GM19324 (cell line): ENCODE measurements around the gene ZNF668.

Source experiments
- ATAC-seq: cut with Tn5 transposase; IDR thresholded peaks from one replicate; pipeline ENCODE4 v1.9.1; 2021; ENCODE audit warnings: mild to moderate bottlenecking, moderate library complexity; ENCODE audit not compliant: unreplicated experiment, low FRiP score

Gene ZNF668

GRCh38 chr16:31061813-31062440 is 12.1 kb downstream of the ZNF668 start:
- no peak for ATAC-seq

GRCh38 chr16:31061126-31061812 is 12.8 kb downstream of the ZNF668 start:
- no peak for ATAC-seq

- no peak for ATAC-seq
These were observed 18.4 kb downstream of the ZNF668 start for GRCh38 chr16:31055613-31056012.

- no peak for ATAC-seq
These were observed 21.9 kb downstream of the ZNF668 start for GRCh38 chr16:31052114-31052513.

GRCh38 chr16:31050280-31051030 is 23.6 kb downstream of the ZNF668 start:
- no peak for ATAC-seq

- no peak for ATAC-seq
These were observed 30.1 kb downstream of the ZNF668 start for GRCh38 chr16:31043898-31044481.

- no peak for ATAC-seq
These were observed 30.7 kb downstream of the ZNF668 start for GRCh38 chr16:31043352-31043751.

GRCh38 chr16:31042866-31043265 is 31.2 kb downstream of the ZNF668 start:
- ATAC-seq, result no peak

- ATAC-seq, result no peak
These were observed 35.0 kb downstream of the ZNF668 start for GRCh38 chr16:31038993-31039392.

GRCh38 chr16:31036691-31037090 is 37.3 kb downstream of the ZNF668 start:
- ATAC-seq, result no peak

- ATAC-seq, result peak; percentile 28
These were observed 40.1 kb downstream of the ZNF668 start for GRCh38 chr16:31033709-31034492.

- ATAC-seq, result peak; percentile 90
These were observed 41.0 kb downstream of the ZNF668 start, which contains the start of gene STX4 for GRCh38 chr16:31032736-31033708. STX4 (plus strand) TSS chr16:31033558; CDS start chr16:31033806, 248 bp downstream.

GRCh38 chr16:31031276-31031675 is 42.8 kb downstream of the ZNF668 start:
- no peak for ATAC-seq

- no peak for ATAC-seq
These were observed 44.8 kb downstream of the ZNF668 start for GRCh38 chr16:31029272-31029671.

GRCh38 chr16:31025339-31025738 is 48.7 kb downstream of the ZNF668 start:
- ATAC-seq, result no peak

GRCh38 chr16:31023627-31024226 is 50.3 kb downstream of the ZNF668 start:
- no peak for ATAC-seq

- no peak for ATAC-seq
These were observed 50.8 kb downstream of the ZNF668 start for GRCh38 chr16:31023252-31023602.

- ATAC-seq, result no peak
These were observed 51.3 kb downstream of the ZNF668 start for GRCh38 chr16:31022544-31023251.
